Activated T-cell treated with anti-CD3 and anti-CD28 coated beads, Interleukin-2, amount 50 U/mL, for 1 hour (primary cell): Measurements from ENCODE around the gene CYP26B1.

Source experiments
- DNase-seq: peaks from one replicate; pipeline ENCODE4 v3.0.0-alpha.2; 2020

Gene CYP26B1

GRCh38 chr2:72140621-72140960 is 7.1 kb downstream of the CYP26B1 start:
- DNase-seq, result no peak

- no peak for DNase-seq
Measured at GRCh38 chr2:72139874-72140620, 7.6 kb downstream of the CYP26B1 start.

DNA sequence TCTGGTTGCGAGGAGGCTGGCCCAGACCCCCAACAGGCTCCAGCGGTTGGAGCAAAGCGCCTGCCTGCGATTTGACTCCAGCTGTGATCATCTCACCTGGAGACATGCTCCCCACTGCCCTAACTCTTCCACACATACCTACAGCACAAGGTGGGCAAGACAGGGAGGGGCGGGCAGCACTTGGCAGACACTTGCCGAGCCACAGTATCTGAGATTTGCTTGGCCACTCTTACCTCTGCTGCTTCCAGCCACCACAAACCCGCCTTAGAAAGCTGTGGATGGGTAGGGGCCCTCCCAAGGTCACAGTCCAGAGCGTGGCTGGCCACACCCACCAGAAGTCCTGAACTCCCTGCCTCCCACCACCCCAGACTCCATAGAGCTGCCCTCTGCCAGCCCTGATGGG is 8.2 kb downstream of the CYP26B1 start:
- no peak for DNase-seq

DNA sequence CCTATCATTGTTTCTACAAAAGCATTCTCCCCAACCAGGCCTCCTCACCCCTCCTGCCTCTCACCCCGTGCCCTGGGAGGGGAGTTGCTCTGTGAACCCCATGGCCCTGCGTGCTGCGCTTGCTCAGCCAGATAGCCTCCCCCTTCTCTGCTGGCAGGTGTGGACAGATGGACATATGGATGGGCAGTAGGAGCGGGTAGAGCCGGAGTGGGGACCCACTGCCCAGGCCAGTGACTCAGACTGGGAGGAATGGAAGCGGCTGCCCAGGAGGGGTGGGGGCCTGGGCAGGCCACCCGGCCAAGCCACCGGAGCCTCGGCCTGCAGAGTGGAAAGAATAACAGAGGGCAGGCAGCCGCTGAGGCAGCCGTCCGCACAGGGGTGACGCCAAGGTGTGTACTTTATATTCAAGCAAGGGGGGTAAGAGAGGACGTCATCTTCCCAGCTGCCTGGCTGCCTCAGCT is 8.7 kb downstream of the CYP26B1 start:
- no peak for DNase-seq

DNA sequence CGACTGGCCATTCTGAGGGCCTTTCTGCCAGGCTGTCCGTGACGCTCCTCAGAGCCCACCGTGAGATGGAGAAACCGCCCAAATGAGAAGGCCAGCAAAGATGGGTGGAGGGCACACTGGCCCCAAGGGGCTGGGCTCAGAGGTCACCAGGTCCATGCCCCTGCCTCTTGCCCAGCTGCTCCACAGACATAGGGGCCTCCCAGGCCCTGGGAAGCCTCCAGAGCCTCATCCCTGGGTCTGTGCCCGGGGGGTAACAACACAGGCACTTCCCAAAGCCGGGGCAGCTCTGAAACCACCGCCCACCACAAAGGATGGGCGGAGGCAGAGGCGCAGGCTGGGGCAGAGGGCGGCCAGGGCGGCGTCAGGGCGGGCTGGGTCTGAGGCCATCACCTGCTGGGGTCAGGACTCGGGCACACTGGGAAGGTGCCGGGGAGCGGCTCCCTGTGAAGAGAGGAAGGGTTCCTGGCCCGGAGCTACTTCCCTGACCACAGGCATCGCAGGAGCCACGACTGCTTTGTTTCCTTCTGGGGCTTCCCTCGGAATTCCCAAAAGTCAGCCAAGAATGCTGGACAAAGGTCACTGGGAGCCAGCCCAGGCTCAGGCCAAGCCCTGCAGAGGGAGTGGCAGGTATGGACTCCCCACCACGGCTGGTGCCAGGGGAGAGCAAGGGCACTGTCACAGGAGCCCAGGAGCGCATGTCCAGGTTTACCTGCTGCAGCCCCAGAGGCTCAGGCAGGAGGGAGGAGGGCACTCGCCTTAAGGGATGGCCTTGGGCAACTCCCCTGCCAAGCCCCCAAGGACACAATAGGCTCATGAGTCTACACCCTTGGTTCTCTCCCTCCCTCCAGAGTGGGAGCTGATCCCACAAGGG is 9.4 kb downstream of the CYP26B1 start:
- DNase-seq, result no peak

DNA sequence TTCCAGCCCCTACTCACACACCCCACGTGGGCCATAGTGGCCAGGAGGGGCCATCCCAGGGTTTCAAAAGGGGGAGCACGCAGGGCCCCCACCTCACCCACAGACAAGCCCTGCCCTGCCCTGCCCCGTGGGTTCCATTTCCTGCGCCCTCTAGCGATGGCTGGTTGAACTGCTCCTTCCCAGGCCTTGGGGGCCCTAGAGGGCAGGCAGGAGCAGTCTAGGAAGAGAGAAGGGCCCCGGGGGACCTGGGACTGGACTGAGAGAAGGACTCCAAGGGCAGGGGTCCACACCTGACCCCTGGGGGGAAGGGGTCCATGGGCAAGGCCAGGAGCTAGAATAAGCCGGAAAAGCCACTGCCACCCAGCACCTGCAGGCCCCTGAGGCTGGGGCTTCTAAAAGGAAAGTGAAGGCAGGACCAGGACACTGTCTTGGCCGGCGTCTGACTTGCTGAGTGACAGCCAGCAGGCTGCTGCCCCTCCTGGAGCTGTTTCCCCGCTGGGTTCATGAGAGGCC is 10.1 kb downstream of the CYP26B1 start:
- peak; percentile 67 for DNase-seq

DNA sequence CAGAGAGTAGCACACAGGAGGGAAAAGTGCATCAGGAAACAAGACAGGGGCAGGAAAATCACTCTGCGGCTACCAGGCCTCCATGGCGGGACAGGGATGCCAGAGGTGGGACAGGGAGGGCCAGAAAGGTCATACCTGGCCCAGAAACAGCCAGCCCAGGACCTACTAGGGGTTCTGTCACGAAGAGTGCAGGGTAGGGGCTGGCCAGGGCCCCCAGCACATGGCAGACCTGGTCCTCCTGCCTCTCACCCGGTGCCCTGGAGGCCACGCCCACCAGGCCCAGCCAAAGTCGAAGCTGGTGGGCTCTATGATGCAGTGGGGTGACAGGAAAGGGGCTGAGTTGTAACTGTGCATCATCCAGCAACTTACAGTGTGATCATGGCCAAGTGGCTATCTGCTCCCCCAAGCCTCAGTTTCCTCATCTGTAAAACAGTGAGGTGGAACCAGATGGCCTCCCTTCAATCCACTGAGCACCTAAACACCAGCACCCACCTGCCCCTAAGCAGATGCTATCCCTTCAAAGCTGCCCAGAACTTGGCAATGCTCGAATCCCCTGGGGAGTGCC is 10.6 kb downstream of the CYP26B1 start:
- no peak for DNase-seq

DNA sequence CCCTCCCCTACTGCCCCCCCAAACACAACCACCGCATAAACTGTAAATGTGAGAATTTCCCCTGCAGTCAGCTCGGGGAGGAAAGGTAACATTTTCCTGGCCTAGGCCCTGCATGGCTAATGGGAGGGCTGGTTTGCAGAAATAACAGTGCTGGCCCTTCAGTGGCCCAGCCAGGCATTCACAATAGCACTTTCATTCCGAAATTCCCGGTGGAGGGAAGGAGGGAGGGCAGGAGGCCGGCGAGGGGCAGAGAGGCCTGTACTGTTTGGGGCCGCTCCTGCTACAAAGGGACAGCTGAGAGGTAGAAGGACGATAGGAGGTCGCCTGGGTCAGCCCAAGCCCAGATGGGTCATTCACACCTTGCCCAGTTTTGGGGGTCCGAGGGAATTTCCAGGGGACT is 11.3 kb downstream of the CYP26B1 start:
- DNase-seq, result no peak

GRCh38 chr2:72135921-72136320 is 11.7 kb downstream of the CYP26B1 start:
- DNase-seq, result no peak

DNA sequence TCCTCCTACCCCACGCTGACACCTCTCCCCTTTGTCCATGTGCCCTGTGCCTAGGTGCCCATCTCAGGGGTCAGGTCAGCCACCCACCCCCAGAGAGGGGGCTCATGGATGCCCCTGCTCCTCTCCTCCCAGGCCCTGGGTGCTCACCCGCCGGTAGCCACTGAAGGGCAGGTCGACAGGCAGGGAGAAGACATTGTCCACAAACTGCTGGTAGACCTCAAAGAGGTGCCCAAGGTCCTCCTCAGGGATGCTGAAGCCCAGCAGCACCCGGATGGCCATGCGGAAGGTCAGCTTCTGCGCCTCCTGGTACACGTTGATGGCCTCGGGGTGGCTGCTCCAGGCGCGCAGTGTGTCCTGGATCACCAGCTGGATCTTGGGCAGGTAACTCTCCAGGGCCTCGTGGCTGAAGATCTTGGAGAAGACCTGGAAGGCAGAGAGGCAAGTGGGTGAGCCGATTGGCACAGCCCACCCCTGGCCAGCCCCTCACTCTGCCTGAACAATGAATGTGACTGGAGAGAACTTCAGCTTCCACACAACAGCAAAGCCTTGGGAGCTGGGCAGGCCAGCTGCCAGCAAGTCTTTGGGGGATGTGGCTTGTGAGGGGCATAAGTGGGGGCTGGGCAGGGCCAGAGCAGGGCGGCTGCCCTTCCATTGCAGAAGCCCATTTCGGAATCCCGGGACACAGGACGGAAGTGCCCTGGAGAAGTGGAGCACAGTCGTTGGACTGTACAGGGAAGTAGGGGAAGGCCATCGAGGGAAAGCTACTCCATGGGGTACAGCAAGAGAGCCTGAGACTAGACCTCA is 12.5 kb downstream of the CYP26B1 start:
- DNase-seq, result no peak

DNA sequence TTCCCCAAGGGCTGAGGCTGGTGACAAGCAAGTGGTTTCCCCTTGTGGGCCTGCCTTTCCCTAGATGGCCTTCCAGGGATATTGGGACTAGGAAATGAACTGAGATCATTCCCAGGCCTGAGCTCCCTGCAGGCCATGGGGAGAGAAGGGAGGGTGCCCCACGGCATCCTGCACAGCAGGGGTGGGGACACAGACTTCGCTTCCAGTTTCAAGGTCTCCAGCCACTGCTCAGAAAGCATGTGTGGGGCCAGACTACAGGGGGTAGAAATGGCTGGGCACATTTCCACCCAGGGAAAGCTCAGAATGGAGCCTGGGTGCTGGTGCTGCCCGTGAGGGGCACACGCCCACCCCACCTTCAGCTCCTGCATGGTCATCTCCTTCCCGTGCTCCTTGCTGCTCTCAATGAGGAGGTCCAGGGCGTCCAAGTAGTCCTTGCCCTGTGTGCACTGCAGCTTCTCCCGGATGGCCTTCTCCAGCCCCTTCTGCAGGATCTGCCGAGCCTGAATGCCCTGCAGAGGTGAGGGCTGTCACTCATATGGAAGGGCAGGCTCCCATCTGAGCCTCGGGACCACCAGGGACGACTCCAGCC is 13.2 kb downstream of the CYP26B1 start:
- DNase-seq, result no peak

DNA sequence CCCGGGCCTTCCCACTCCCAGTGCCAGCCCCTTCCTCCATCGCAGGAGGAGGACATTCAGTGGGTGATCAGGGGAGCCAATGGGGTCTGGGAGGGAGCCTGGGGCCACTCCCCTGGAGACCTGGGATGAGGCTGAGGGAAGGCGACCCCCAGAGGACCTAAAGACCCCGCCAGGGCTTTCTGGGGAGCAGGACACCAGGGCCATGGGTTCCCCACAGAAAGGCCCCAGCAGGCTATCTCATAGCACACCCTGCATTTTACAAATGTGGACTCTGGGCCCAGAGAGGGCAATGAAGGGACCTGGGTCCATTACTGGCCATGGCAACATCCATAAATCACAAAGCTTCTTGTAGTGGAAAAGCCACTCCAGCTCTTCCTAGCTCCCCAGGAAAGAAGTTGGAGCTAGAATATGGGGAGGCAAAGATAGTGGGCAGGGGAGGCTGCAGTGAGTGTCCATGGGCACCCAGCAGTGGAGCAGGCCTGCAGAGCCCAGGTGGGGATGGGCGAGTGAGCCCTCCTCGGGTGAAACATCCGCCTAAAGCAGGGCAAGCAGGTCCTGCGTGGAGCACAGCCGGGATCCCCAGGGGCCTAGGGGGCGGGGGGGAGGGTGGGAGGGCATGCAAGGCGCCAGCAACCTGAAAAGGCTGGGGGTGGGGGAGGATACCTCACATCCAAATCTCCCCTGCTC is 13.8 kb downstream of the CYP26B1 start:
- no peak for DNase-seq

DNA sequence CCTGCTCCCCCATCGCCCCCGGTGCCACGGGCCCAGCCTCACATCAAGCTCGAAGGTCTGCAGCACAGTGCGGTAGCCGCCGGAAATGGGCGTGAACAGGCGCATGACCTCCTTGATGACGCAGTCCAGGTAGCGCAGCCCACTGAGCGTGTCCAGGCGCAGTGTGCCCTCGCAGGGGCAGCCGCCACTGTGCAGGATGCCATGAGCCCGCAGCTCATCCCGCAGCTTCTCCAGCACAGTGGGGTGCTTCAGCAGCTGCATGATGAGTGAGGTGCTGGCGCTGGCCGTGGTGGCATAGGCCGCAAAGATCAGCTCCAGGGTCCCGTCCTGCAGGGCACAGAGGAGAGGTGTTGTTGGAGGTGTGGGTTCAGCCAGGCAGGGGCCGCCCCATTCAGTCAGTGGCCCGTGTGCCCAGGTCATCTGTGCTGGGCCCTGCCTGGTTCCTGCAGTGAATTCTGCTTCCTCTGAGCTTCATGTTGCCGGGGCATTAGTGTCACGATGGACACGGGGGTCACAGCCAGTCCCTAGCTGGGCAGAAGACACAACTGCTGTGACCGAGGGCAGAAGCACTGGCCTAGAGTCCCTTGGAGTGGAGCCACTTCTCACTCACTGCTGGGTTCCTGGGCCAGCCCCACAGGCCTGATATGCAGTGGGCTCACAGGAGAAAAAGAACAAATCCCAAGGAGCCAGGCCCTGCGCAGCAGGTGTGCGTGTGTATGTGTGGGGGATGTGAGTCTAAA is 14.5 kb downstream of the CYP26B1 start:
- DNase-seq, result no peak

DNA sequence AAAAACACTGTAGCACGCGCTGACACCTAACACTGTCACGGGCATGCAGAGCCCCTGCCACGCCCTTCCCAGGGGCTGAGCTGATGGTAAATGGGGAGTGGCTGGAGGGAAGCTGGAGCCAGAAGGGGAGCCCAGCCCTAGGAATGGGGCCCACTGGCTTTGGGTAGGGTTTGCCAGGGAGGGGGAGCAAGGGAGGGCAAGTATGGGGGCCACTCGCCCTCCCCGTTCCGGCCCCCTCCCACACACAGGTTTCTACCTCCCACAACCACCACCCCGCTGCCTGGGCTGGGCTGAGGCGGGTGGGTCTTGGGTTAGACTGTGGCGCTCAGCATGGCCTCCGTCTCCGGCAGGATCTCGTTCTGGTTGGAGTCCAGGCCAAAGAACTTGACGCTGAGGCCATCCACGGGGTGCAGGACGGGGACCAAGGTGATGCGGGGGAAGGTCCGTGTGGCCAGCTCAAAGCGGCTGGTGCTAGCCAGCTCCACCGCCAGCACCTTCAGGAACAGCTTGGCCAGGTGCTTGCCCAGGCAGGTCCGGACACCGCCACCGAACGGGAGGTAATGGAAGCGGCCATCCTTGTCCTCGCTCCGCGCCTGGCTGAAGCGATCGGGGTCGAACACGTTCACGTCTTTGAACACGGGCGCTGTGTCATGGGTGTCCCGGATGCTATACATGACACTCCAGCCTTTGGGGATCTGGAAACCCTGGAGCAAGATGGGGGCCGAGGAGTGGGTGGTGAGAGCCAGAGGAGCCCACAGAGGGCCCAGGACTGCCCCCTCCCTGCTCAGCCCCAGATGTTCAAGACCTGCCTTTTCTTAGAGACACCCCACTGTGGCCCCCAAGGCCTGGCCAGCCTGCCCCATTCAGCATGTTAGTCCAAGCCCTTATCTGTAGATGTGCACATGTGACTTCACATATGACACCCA is 15.5 kb downstream of the CYP26B1 start:
- DNase-seq, result no peak

DNA sequence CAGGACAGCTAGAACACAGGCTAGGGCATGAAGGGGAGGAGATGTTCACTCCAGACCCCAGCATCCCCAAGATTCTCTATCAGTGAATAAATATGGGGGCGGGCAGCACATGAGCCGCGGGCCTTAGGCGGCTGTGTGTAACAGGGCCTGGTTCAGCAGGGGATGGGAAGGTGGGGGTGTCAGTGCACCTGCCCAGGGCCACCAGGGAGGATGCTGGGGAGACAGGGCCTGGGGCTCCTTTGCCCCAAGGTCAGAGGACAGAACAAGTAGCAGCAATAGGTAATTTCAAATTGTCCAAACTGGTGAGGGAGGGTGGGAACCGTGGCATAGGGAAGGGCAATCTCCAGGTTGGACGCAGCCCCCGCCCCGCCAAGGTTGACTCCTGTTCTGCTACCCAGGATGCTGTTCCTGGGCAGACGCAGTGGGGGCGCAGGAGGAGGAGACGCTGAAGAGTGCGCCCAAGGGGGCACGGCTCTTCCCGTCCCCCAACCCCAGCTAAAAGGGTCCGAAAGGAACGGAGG is 16.2 kb downstream of the CYP26B1 start:
- DNase-seq, result no peak

- no peak for DNase-seq
Measured at GRCh38 chr2:72130659-72131360, 16.9 kb downstream of the CYP26B1 start.

- no peak for DNase-seq
Measured at GRCh38 chr2:72129681-72130340, 17.9 kb downstream of the CYP26B1 start.

DNA sequence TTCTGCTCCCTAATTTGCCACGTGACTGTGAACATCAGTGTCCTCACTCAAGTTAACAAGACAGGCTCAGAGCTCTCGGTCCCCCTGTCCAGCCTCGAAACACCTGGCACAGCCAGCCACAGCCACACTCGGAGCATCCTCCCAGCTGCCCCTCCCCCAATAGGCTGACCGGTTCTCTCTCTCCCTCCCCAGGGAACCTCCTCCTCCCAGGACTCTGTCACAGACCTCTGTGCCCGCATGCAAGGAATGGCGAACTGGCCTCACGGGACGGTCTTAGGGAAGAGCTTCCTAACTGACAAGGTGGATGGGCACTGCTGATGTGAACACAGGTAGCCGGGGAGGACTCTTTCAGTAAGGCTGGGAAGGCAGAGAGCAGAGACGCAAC is 18.8 kb downstream of the CYP26B1 start:
- DNase-seq, result no peak
